ENCODE measurements around the gene HHIP. TPM values are rescaled to one million over a fixed set of nuclear protein-coding genes. Genes with fewer than 3 reads are reported as not detected.

Gene HHIP
- total and polyA plus RNA-seq, 2 of the 13 experiments (the other 11 are each of a cell fraction or from before 2014, with no cell fraction given): not detected

DNA sequence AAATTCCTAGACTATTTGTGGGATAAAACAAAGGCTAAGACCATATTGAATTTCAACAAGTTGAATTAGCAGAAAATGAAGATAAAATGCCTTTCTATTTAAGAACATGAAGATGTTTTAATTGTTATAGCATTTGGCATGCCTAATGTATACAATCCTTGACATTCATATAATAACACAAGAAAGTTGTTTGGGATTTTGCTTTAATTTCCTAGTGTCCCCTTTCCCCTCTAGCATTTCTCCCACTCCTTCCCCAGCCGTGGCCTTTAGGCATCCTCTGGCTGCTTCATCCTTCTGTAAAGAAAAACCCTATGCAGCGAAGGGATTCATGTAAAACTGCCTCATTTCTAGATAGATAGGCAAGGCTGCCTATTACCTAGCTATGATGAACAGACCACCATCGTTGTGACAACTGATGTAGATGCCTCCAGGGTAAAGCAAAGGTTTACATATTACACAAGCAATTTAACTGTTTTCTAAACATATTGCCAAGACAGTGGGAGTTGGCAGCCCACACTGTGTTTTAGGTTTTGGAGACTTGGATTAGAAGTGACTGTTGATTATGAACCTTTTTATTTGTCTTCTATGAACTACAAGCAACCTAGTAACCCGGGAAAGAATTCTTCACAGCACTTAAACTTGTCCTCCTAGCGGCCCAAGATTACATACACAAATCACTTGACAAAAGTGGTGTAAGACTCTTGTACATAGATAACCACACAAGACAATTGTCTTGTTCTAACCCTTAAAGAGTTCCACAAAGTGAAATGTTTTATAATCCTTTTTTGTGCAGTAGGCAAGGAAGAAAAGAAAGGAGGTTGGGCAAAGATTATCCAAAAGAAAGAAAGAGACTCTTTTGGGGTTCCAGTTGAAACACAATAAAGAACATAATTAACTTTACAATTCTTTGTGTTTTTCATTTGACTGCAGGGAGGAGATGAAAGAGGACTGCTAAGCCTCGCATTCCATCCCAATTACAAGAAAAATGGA, 59.9 kb downstream of the HHIP start (continued):
- TF ChIP-seq ZNF609 (CRISPR knock-in tag; IDR thresholded peaks at IDR 0.05; ENCODE audit: borderline replicate concordance): no peak
- TF ChIP-seq THAP7 (CRISPR knock-in tag; IDR thresholded peaks at IDR 0.05): no peak
- no peak for TF ChIP-seq ZNF468 (CRISPR knock-in tag; IDR thresholded peaks at IDR 0.05)
- TF ChIP-seq, protein P1, sequence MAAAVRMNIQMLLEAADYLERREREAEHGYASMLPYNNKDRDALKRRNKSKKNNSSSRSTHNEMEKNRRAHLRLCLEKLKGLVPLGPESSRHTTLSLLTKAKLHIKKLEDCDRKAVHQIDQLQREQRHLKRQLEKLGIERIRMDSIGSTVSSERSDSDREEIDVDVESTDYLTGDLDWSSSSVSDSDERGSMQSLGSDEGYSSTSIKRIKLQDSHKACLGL (CRISPR knock-in tag; IDR thresholded peaks at IDR 0.05): no peak

- Histone ChIP-seq H3K36me3 (replicated peaks in 1 of 2; ENCODE audit: control insufficient read depth in 1 of 2, insufficient read depth in 2 of 2, low read length in 2 of 2) (no peaks in the 10 kb centered on the region), H4K20me1 (ENCODE audit: insufficient read depth, low read length) (no peaks in the 10 kb centered on the region), H3K9ac (ENCODE audit: insufficient read depth, low read depth, low read length) (no peak overlapping the region), H3K9me3 (ENCODE audit: low read length) (no peaks in the 10 kb centered on the region), H2AFZ (ENCODE audit: low read length) (no peak overlapping the region), H3K4me2 (ENCODE audit: low read depth, low read length) (no peak overlapping the region), H3K27ac (ENCODE audit: extremely low read length, insufficient read depth, low read length) (no peak overlapping the region), H3K27me3 (ENCODE audit: control insufficient read depth in 1 of 2, insufficient read depth in 2 of 2, low read length in 2 of 2) (no peaks in the 10 kb centered on the region), H3K4me1 (ENCODE audit: insufficient read depth, low read length) (no peaks in the 10 kb centered on the region), H3K4me3 (replicated peaks in 1 of 3; ENCODE audit: insufficient read depth in 1 of 3, low read depth in 2 of 3, low read length in 3 of 3) (no peak overlapping the region), H3K79me2 (ENCODE audit: insufficient read depth, low read length) (no peaks in the 10 kb centered on the region)
- intact Hi-C loops (cut with micrococcal nuclease; ENCODE audit: unreplicated experiment) (no loop called here), in situ Hi-C loops (cut with HindIII; ENCODE audit: extremely low pct_ligation_motif_present, low pct_unique_long_range_greater_than_20kb) (no loop called here)
- POLR2A ChIA-PET: no interaction called here
- ATAC-seq (no peak), FAIRE-seq (no peak), DNase-seq (ENCODE audit: low spot score) (no peak)
- TF ChIP-seq HDAC2 (CRISPR knock-in tag; IDR thresholded peaks at IDR 0.05): no peak
- CTCF ChIA-PET (ENCODE audit: low intra/inter-chr PET ratio, low total read pairs): no interaction called here
- WGBS (ENCODE audit: low lambda C conversion rate): 0% methylated on average over 2 of the region's 2 CpGs
- no TSS peak for BruUV-seq (replicated peaks)
Observed at GRCh38 chr4:144709159-144709558, 63.2 kb downstream of the HHIP start.

Data from HepG2 (cell line).